GM12801 (cell line): ENCODE data around the gene NPAS3.

Experiments
- CTCF ChIP-seq: IDR thresholded peaks from one replicate; pipeline ENCODE4 v1.5.1; 2011; ENCODE audit warnings: control low read depth; ENCODE audit not compliant: insufficient read length; ENCODE audit errors: extremely low read depth

NPAS3 gene

GRCh38 chr14:33042591-33042990, 103.9 kb downstream of the NPAS3 start:
- TF ChIP-seq CTCF = no peak

GRCh38 chr14:33045760-33046159, 107.1 kb downstream of the NPAS3 start:
- no peak for TF ChIP-seq CTCF

GRCh38 chr14:33052943-33053342, 114.3 kb downstream of the NPAS3 start:
- no peak for TF ChIP-seq CTCF

- TF ChIP-seq CTCF = no peak
These were observed 117.5 kb downstream of the NPAS3 start for GRCh38 chr14:33056213-33056612.

GRCh38 chr14:33057585-33057984, 118.9 kb downstream of the NPAS3 start:
- TF ChIP-seq CTCF = no peak

- no peak for TF ChIP-seq CTCF
These were observed 123.1 kb downstream of the NPAS3 start for GRCh38 chr14:33061667-33062325.

- TF ChIP-seq CTCF = no peak
These were observed 123.8 kb downstream of the NPAS3 start for GRCh38 chr14:33062476-33062875.
